Endothelial cell of umbilical vein (primary cell): Measurements from ENCODE around the gene CENPF. TPM values are rescaled to one million over a fixed set of nuclear protein-coding genes. Genes with fewer than 3 reads are reported as not detected.

Experiments used
- BruUV-seq: library from RNA; stranded (reverse); fragments of 400-500 nt; replicated peaks from 2 replicates; lab custom pipeline; 2021; lab: Mats Ljungman, UMichigan
- CTCF ChIA-PET: fragments of 300-600, 350-600 bp; sonication (Branson Sonifier 250); formaldehyde crosslinking; loops from one replicate; lab custom pipeline; 2021; ENCODE audit warnings: antibody characterized with exemption, inconsistent platforms; lab: Charles Lee
- POLR2A ChIA-PET: fragments of 300-600, 350-600 bp; sonication (Branson Sonifier 250); formaldehyde crosslinking; loops from one replicate; lab custom pipeline; 2021; ENCODE audit warnings: antibody characterized with exemption, inconsistent platforms; lab: Charles Lee
- DNase-seq: peaks from one replicate; pipeline ENCODE4 v3.0.0-alpha.2; 2011; ENCODE audit warnings: low read depth, low spot score
- FAIRE-seq: peaks from 2 replicates; lab custom pipeline; 2011; peaks lifted over from hg19 to GRCh38; lab: Jason Lieb, UNC
- H2AFZ ChIP-seq: 2 replicates; pipeline ENCODE4 v1.6.0; 2012; ENCODE audit warnings: low read depth, low read length, control low read depth, inconsistent platforms
- H3K27ac ChIP-seq: 2 replicates; pipeline ENCODE4 v1.5.1; 2011; ENCODE audit warnings: low read depth, mild to moderate bottlenecking, control low read depth, low read length, moderate library complexity; ENCODE audit not compliant: insufficient read depth
- H3K27me3 ChIP-seq, 2 experiments: 2 replicates each; pipeline versions ENCODE4 v1.6.0 to v1.6.1; 2011; ENCODE audit warnings: low read length in 2 of 2, mixed read lengths in 1 of 2; ENCODE audit not compliant: control insufficient read depth in 2 of 2, insufficient read depth in 2 of 2
- H3K36me3 ChIP-seq, 2 experiments: 2 replicates in 1 of 2; 3 replicates in 1 of 2; pipeline ENCODE4 v1.5.1; 2011; ENCODE audit warnings: low read length in 2 of 2, mild to moderate bottlenecking in 1 of 2, moderate library complexity in 1 of 2; ENCODE audit not compliant: control insufficient read depth in 2 of 2, insufficient read depth in 2 of 2; ENCODE audit errors: extremely low read depth in 1 of 2
- H3K4me1 ChIP-seq: 3 replicates; pipeline ENCODE4 v1.5.1; 2011; ENCODE audit warnings: mild to moderate bottlenecking, low read length; ENCODE audit not compliant: control insufficient read depth, insufficient read depth; ENCODE audit errors: extremely low read depth
- H3K4me2 ChIP-seq: 2 replicates; pipeline ENCODE4 v1.6.1; 2011; ENCODE audit warnings: low read length, control low read depth, mixed read lengths; ENCODE audit not compliant: insufficient read depth
- H3K4me3 ChIP-seq, 3 experiments: fragments of 200-600 bp in 1 of 3; sonication (generic), shearing (Covaris generic) in 1 of 3; replicated peaks in 1 of 3; 2 replicates each; pipeline ENCODE4 v1.5.1; 2011 to 2016; ENCODE audit warnings: control low read depth in 3 of 3, low read length in 3 of 3, mild to moderate bottlenecking in 2 of 3, inconsistent platforms in 1 of 3, low read depth in 1 of 3, moderate library complexity in 1 of 3; ENCODE audit not compliant: insufficient read depth in 1 of 3
- H3K79me2 ChIP-seq: 2 replicates; pipeline ENCODE4 v1.6.0; 2012; ENCODE audit warnings: low read length, inconsistent platforms; ENCODE audit not compliant: control insufficient read depth, insufficient read depth
- H3K9ac ChIP-seq: replicated peaks from 2 replicates; pipeline ENCODE3; 2011; ENCODE audit warnings: low read length, control low read depth; ENCODE audit not compliant: insufficient read depth; ENCODE audit errors: extremely low read depth
- H3K9me1 ChIP-seq: replicated peaks from 3 replicates; pipeline ENCODE4 v1.6.0; 2011; ENCODE audit warnings: mild to moderate bottlenecking, low read length; ENCODE audit not compliant: control insufficient read depth, insufficient read depth; ENCODE audit errors: extremely low read depth
- H3K9me3 ChIP-seq: replicated peaks from 2 replicates; pipeline ENCODE4 v1.5.1; 2012; ENCODE audit warnings: low read length, inconsistent platforms; ENCODE audit not compliant: control insufficient read depth, insufficient read depth
- H4K20me1 ChIP-seq: replicated peaks from 2 replicates; pipeline ENCODE3; 2011; ENCODE audit warnings: mild to moderate bottlenecking, low read length; ENCODE audit not compliant: control insufficient read depth, insufficient read depth; ENCODE audit errors: extremely low read depth
- CTCF ChIP-seq, 2 donors: IDR thresholded peaks; 1 replicate in 1 of 2; 2 replicates in 1 of 2; pipeline ENCODE4 v1.5.1; 2011; ENCODE audit warnings: low read length in 2 of 2, mild to moderate bottlenecking in 2 of 2, moderate library complexity in 2 of 2, control low read depth in 1 of 2, inconsistent platforms in 1 of 2, low read depth in 1 of 2; ENCODE audit not compliant: insufficient read depth in 1 of 2; ENCODE audit errors: extremely low read depth in 1 of 2
- EZH2 ChIP-seq: IDR thresholded peaks from 2 replicates; pipeline ENCODE4 v1.6.1; 2012; ENCODE audit warnings: borderline replicate concordance, low read depth, mild to moderate bottlenecking, moderate library complexity, low read length, inconsistent platforms; ENCODE audit not compliant: severe bottlenecking
- FOS ChIP-seq: IDR thresholded peaks from 2 replicates; pipeline ENCODE4 v1.6.1; 2011; ENCODE audit warnings: mild to moderate bottlenecking, low read length, moderate library complexity, borderline replicate concordance; ENCODE audit not compliant: insufficient read depth
- GATA2 ChIP-seq: IDR thresholded peaks from 2 replicates; pipeline ENCODE4 v1.7.0; 2011; ENCODE audit warnings: low read depth, mild to moderate bottlenecking, moderate library complexity, mixed read lengths, low read length; ENCODE audit not compliant: insufficient read length, insufficient read depth
- JUN ChIP-seq: IDR thresholded peaks from 2 replicates; pipeline ENCODE4 v1.6.1; 2011; ENCODE audit warnings: borderline replicate concordance, low read depth; ENCODE audit not compliant: insufficient read length, insufficient read depth
- MAX ChIP-seq: IDR thresholded peaks from 2 replicates; pipeline ENCODE4 v1.6.1; 2011; ENCODE audit not compliant: insufficient read depth, insufficient read length
- MYC ChIP-seq: IDR thresholded peaks from one replicate; pipeline ENCODE4 v1.6.1; 2011; ENCODE audit warnings: mild to moderate bottlenecking, low read depth, low read length
- POLR2A ChIP-seq: IDR thresholded peaks from 2 replicates; pipeline ENCODE4 v1.6.1; 2012; ENCODE audit warnings: low read depth, mild to moderate bottlenecking, control low read depth, low read length
- POLR2AphosphoS5 ChIP-seq: IDR thresholded peaks from 2 replicates; pipeline ENCODE4 v1.6.1; 2012; ENCODE audit warnings: low read depth, mild to moderate bottlenecking, control low read depth, low read length, moderate library complexity; ENCODE audit not compliant: insufficient read depth
- dilution Hi-C: fragments of 300-500 bp; cut with MboI; formaldehyde crosslinking; loops from one replicate; pipeline ENCODE4 v1.15.0; 2019; ENCODE audit warnings: low sequenced_read_pairs; ENCODE audit not compliant: extremely low pct_ligation_motif_present
- intact Hi-C: fragments of 100-400 bp; cut with micrococcal nuclease; formaldehyde crosslinking; loops from one replicate; pipeline ENCODE4 v1.10.0; 2022
- polyA plus RNA-seq, 4 experiments: library from polyadenylated mRNA; depleted of rRNA in 3 of 4; stranded (reverse) in 3 of 4; unstranded in 1 of 4; fragments of >200 nt; gene quantifications; 2 replicates each; pipeline versions ENCODE4 v1.2.1 to v1.2.3, GENCODE V29; 2011 to 2012; ENCODE audit warnings: missing spikeins in 1 of 4
- total RNA-seq: library from RNA; stranded (reverse); gene quantifications from 2 replicates; pipeline ENCODE4 v1.2.3, GENCODE V29; 2021

The CENPF gene
- total and polyA plus RNA-seq, 2 donors (not counting 3 experiments of a cell fraction or from before 2014, with no cell fraction given): 6.4 to 66.2 TPM

- CTCF ChIA-PET: interaction anchor here (0.9 to 3.6 kb wide), 5 partner anchors 9 to 890 kb away, joined by 3 to 45 read pairs (median 15); no protein-coding TSS in a partner anchor
- dilution Hi-C loops (no loop called here), intact Hi-C loops (loop anchor here (2.0 kb wide), 1 partner anchor 890 kb away; no protein-coding TSS in a partner anchor)
- POLR2A ChIA-PET: no interaction called here
- no peak overlapping the region for H3K9ac ChIP-seq
- no peak for DNase-seq
- no peak overlapping the region for H3K4me2 ChIP-seq
- H3K36me3 ChIP-seq: peaks cover 5 to 20% of the 10 kb centered on the region in 2 experiments
- FAIRE-seq: no peak
- no peaks in the 10 kb centered on the region for H3K9me3 ChIP-seq
- H4K20me1 ChIP-seq: no peaks in the 10 kb centered on the region
- no peaks in the 10 kb centered on the region for H3K79me2 ChIP-seq
- H3K27ac ChIP-seq: no peak overlapping the region
- no peak overlapping the region for H2AFZ ChIP-seq
- no peaks in the 10 kb centered on the region for H3K27me3 ChIP-seq
- no peaks in the 10 kb centered on the region for H3K9me1 ChIP-seq
- TF ChIP-seq EZH2 (no peak), MAX (no peak), GATA2 (no peak), CTCF (IDR thresholded peaks at IDR 0.05; ENCODE audit: extremely low read depth in 1 of 2, insufficient read depth in 1 of 2, low read depth in 1 of 2, low read length in 2 of 2) (no peak), JUN (no peak), FOS (no peak), POLR2A (no peak), MYC (no peak), POLR2AphosphoS5 (no peak)
- no TSS peak for BruUV-seq
- no peak overlapping the region for H3K4me3 ChIP-seq
- H3K4me1 ChIP-seq: peaks cover 7% of the 10 kb centered on the region
These were observed 33.4 kb downstream of the CENPF start for GRCh38 chr1:214636436-214636835.
